NCI-H187 treated with DMSO at 0.1 percent for 48 hours (cell line): ENCODE measurements around the gene GAGE13.
"Not testable (repeated sequence)": the region's sequence is repeated elsewhere in the genome, so short reads cannot be mapped to it uniquely, and the experiment has no call there.

Experiments used
- DNase-seq: peaks from one replicate; lab custom pipeline; 2025; lab: John Stamatoyannopoulos, UW

The GAGE13 gene

DNA sequence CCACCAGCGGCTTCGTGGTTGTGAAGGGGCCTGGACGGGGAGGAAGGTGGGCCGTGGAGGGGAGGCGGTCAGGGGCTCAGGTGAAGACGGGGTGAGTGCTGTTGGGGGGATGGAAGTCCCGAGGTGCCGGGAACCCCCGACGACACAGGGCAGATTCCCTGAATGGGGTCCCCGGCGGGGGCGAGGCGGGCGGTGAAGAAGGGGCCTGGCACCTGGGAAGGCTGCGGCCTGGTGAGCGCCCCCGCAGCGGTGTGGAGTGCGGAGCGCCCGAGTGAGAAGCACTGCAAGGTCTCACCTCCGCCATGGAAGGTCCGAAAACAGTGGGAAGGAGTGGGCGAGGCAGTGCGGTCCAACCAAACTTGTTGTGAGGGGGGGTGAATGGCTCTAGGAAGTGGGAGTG, 459 bp downstream of the GAGE13 start:
- DNase-seq, result not testable (repeated sequence)

DNA sequence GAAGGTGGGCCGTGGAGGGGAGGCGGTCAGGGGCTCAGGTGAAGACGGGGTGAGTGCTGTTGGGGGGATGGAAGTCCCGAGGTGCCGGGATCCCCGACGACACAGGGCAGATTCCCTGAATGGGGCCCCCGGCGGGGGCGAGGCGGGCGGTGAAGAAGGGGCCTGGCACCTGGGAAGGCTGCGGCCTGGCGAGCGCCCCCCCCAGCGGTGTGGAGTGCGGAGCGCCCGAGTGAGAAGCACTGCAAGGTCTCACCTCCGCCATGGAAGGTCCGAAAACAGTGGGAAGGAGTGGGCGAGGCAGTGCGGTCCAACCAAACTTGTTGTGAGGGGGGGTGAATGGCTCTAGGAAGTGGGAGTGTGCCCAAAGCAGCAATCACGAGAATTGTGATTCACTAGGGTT, 10.1 kb downstream of the GAGE13 start:
- not testable (repeated sequence) for DNase-seq

DNA sequence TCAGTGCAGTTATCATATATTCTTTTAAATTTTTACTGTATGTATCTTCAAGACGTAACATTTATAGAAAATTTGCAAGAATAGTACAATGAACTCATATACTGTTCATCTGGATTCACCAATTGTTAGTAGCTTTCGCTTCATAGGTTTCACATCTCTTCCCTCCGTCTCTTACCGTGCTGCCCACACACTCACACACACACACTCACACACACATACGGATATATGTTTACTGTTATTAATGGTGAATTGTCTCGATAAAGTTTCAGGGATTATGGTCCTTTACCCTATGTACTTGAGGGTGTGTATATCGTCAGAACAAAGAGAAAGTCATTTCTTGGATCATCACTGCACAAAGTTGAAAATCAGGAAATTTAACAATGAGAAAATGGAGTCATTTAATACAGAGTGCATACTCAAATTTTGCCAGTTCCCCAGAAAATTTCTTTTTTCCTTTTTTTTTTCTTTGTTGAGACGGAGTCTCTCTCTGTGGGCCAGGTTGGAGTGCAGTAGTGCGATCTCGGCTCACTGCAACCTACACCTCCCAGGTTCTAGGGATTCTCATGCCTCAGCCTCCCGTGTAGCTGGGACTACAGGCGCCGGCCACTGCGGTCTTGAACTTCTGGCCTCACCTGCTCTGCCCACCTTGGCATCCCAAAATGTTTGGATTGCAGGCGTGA, 13.3 kb downstream of the GAGE13 start:
- not testable (repeated sequence) for DNase-seq

DNA sequence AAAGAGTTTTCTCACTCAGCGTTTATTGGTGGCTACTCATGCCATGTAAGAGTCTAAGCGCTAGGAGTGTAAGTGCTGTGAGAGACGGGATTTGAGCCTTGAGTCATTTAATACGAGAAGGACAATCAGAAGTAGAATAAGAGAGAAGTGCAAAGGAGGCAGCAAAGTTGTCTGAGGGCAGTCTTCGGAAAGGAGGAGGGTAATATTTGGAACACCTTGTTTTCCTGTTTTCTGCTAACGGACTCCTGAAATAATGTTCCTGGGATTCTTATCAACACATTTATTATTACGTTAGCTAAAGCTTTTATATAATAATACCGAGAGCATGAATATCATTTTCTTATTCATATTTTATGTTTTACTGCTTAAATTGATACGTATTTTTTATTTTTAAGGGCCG, 14.0 kb downstream of the GAGE13 start:
- not testable (repeated sequence) for DNase-seq

DNA sequence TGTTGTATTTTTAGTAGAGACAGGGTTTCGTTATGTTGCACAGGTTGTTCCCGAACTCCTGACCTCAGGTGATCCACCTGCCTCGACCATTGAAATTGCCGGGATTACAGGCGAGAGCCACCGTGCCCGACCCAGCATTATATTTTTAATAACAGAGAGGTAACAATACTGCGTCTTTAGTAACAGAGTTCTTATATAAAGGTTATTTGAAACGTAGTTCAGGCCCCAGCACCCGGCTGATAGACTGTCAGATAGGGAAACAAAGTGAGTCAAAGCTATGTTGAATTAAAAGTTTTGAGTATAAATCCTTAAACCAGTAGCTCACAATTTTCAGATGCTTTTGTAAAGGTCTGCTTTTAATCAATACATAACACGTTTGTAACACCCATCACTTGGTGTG, 14.8 kb downstream of the GAGE13 start:
- DNase-seq, result not testable (repeated sequence)
